ENCODE results near the gene FLT1. TPM values are rescaled to one million over a fixed set of nuclear protein-coding genes. Genes with fewer than 3 reads are reported as not detected.

The FLT1 gene
- total and polyA plus RNA-seq, 9 donors: 5.8 to 31.4 (median 9.9) TPM

DNA sequence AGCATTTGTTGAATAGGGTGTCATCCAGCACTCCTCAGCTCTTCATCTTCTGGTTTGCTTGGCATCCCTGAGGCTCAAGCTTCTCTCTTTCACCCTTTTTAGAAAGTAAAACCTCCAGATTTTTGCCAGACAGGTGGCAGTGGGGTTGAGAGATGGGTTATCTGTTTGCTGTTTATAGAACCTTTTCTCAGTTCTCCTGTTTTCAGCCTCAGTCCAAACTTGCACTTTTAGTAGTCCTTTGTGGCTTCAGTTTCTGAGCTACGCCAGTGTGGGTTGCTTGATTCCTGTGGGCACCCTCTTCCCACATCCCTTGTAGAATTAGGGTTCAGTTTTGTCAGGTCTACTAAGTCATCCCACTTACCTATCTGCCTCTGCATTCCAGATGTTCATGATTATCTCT is 208.7 kb downstream of the FLT1 start:
- TF ChIP-seq POLR2A (IDR thresholded peaks at IDR 0.05): no peak
- no peak for TF ChIP-seq EP300 (IDR thresholded peaks at IDR 0.05)
- TF ChIP-seq, protein P1, sequence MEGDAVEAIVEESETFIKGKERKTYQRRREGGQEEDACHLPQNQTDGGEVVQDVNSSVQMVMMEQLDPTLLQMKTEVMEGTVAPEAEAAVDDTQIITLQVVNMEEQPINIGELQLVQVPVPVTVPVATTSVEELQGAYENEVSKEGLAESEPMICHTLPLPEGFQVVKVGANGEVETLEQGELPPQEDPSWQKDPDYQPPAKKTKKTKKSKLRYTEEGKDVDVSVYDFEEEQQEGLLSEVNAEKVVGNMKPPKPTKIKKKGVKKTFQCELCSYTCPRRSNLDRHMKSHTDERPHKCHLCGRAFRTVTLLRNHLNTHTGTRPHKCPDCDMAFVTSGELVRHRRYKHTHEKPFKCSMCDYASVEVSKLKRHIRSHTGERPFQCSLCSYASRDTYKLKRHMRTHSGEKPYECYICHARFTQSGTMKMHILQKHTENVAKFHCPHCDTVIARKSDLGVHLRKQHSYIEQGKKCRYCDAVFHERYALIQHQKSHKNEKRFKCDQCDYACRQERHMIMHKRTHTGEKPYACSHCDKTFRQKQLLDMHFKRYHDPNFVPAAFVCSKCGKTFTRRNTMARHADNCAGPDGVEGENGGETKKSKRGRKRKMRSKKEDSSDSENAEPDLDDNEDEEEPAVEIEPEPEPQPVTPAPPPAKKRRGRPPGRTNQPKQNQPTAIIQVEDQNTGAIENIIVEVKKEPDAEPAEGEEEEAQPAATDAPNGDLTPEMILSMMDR (IDR thresholded peaks at IDR 0.05): no peak
- H3K27ac ChIP-seq: no peak overlapping the region
- DNase-seq: no peak
- intact Hi-C loops (cut with DNase I): no loop called here
- H3K36me3 ChIP-seq: no peaks in the 10 kb centered on the region
- H3K4me3 ChIP-seq: no peak overlapping the region
- 94 to 100% (median 98%) methylated on average over 1 of the region's 1 CpG for WGBS, 3 donors
- no peaks in the 10 kb centered on the region for H3K9me3 ChIP-seq
- H3K27me3 ChIP-seq: no peaks in the 10 kb centered on the region
- H3K4me1 ChIP-seq (ENCODE audit: insufficient read depth): no peaks in the 10 kb centered on the region

DNA sequence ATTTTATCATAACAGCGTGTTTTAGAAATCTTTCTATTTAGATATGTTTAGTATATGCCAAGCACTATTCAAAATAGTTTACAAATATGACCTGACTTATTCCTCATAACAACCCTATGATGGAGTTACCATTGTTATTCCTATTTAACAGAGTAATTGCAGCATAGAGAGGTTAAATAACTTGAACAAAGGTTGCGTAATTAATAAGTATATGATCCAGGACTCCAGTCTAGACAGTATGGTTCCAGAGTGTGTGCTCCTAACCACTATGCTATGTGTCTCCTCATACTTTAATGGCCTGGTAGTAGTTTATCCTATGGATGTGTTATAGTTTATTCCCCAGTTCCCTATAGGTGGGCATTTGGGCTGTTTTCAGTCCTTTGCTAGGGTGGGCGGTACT is 211.3 kb downstream of the FLT1 start:
- no peak overlapping the region for H3K4me3 ChIP-seq
- H3K27me3 ChIP-seq: no peaks in the 10 kb centered on the region
- no peaks in the 10 kb centered on the region for H3K9me3 ChIP-seq
- 99% methylated on average over 3 of the region's 3 CpGs for WGBS, 3 donors
- no peak overlapping the region for H3K27ac ChIP-seq
- H3K36me3 ChIP-seq: no peaks in the 10 kb centered on the region
- DNase-seq: no peak
- no peaks in the 10 kb centered on the region for H3K4me1 ChIP-seq (ENCODE audit: insufficient read depth)
- intact Hi-C loops (cut with DNase I): no loop called here
- TF ChIP-seq POLR2A (IDR thresholded peaks at IDR 0.05) (no peak), EP300 (IDR thresholded peaks at IDR 0.05) (no peak)
- TF ChIP-seq, protein P1 (IDR thresholded peaks at IDR 0.05): no peak

GRCh38 chr13:28282451-28282850 is 212.5 kb downstream of the FLT1 start:
- Histone ChIP-seq H3K27ac (no peak overlapping the region), H3K27me3 (no peaks in the 10 kb centered on the region), H3K36me3 (no peaks in the 10 kb centered on the region), H3K4me3 (no peak overlapping the region), H3K4me1 (ENCODE audit: insufficient read depth) (no peaks in the 10 kb centered on the region), H3K9me3 (no peaks in the 10 kb centered on the region)
- WGBS, 3 donors: 83 to 85% (median 84%) methylated on average over 5 of the region's 5 CpGs
- TF ChIP-seq, protein P1 (IDR thresholded peaks at IDR 0.05): no peak
- TF ChIP-seq EP300 (IDR thresholded peaks at IDR 0.05) (no peak), POLR2A (IDR thresholded peaks at IDR 0.05) (no peak)
- intact Hi-C loops (cut with DNase I): no loop called here
- DNase-seq: no peak

GRCh38 chr13:28273919-28274318 is 221.0 kb downstream of the FLT1 start:
- Histone ChIP-seq H3K9me3 (no peaks in the 10 kb centered on the region), H3K27ac (no peak overlapping the region), H3K4me1 (ENCODE audit: insufficient read depth) (no peaks in the 10 kb centered on the region), H3K27me3 (no peaks in the 10 kb centered on the region), H3K4me3 (no peak overlapping the region), H3K36me3 (no peaks in the 10 kb centered on the region)
- 81 to 82% (median 81%) methylated on average over 3 of the region's 3 CpGs for WGBS, 3 donors
- DNase-seq: no peak
- TF ChIP-seq POLR2A (IDR thresholded peaks at IDR 0.05) (no peak), EP300 (IDR thresholded peaks at IDR 0.05) (no peak)
- TF ChIP-seq, protein P1 (IDR thresholded peaks at IDR 0.05): no peak
- intact Hi-C loops (cut with DNase I): no loop called here
